ENCODE data around the gene RNASEH2A.

The RNASEH2A gene

DNA sequence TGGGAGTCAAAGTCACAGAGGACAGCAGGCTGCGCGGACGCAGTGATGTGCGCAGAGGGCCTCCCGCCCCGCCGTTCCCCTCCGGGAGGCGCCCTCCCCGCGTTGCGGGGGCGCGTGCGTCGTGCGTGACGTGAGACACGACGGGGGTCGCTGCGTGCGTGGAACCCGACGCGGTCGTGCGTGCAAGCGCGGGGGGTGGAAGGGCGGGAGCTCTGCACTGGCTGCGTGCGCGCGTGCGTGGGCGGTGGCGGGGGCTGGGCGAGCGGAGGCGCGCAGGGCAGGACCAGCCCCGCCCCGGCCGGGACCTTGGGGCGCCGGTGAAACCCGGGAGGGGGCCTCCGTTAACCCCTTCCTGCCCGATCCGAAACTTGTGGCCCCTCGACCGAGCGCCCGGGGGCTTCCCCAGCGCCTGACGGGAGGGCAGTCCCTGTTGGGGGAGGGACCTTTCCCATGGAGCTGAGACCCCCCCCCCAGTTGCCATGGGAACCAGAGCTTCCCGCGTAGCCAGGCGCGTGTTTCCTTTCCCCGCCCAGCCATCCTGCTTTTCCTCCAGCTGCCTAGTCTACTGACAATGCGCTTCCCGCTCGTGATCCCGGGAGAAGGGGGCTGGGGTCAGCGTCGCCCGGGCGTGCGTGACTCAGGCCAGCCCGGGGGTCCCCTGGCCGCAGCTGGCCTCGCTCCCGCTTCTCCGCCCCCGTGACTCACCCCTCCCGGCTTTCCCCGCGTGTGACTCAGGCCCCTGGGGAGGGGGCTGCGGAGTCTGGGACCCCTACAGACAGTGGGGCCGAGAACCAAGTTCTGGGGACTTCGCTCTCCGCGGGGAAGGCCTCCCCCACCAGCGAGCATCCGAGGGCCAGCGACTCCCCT is 23.7 kb upstream of the RNASEH2A start:
- DNase-seq (ENCODE audit: insufficient read length, low spot score) = no peak
- peak; percentile 55 for FAIRE-seq

DNA sequence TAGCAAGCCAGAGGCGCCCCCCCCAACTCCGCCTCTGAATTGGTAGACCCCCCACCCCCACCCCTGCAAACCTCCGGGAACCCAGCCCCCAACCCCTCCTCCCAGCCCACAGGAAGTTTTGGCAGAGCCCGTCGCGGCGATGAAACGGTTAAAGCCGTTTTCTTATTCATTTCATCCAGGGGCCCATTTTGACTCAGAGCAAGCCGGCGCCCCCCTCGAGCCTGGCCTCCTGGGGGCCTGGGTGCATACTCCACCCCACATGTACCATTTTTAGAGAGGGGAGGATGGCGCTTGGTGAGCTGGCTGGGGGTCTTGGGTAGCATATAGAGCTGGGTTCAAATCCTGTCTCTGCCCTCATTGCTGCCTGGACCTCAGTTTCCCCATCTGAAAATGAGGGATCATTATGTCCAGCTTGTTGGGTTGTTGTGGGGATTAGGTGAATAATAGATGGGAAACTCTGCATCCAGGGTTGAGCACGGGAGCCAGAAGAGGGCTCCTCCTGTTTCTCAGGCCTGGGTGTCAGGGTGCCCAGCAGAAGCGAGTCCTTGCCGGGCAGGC is 23.0 kb upstream of the RNASEH2A start:
- FAIRE-seq = no peak
- DNase-seq (ENCODE audit: insufficient read length, low spot score) = no peak

GRCh38 chr19:12783849-12784393 is 22.5 kb upstream of the RNASEH2A start:
- FAIRE-seq = no peak
- no peak for DNase-seq (ENCODE audit: insufficient read length, low spot score)

- FAIRE-seq (peak; percentile 54), DNase-seq (ENCODE audit: insufficient read length, low spot score) (no peak)
Measured at GRCh38 chr19:12784394-12784870, 22.0 kb upstream of the RNASEH2A start.

DNA sequence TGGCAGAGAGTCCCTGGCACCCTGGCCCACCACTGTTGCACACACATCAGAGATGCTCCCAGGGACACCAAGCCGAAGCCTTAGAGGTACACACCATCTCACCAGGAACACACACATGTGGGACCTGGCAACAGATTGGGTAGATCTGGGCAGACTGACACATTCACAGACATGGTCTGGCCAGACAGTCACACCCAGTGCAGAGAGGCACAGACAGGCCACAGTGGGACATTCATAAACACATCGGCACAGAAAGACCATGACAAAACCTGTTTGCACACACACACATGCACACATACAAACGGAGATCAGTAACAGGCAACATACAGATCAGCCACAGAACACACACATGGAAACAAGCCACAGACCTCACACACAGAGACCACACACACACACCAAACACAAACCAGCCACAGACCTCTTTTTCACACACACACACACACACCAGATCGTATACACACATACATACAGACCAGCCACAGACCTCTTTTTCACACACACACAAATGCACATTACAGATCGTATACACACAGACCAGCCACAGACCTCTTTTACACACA is 21.4 kb upstream of the RNASEH2A start:
- DNase-seq (ENCODE audit: insufficient read length, low spot score) = no peak
- no peak for FAIRE-seq

- FAIRE-seq (no peak), DNase-seq (ENCODE audit: insufficient read length, low spot score) (no peak)
Measured at GRCh38 chr19:12785431-12786031, 20.9 kb upstream of the RNASEH2A start.

DNA sequence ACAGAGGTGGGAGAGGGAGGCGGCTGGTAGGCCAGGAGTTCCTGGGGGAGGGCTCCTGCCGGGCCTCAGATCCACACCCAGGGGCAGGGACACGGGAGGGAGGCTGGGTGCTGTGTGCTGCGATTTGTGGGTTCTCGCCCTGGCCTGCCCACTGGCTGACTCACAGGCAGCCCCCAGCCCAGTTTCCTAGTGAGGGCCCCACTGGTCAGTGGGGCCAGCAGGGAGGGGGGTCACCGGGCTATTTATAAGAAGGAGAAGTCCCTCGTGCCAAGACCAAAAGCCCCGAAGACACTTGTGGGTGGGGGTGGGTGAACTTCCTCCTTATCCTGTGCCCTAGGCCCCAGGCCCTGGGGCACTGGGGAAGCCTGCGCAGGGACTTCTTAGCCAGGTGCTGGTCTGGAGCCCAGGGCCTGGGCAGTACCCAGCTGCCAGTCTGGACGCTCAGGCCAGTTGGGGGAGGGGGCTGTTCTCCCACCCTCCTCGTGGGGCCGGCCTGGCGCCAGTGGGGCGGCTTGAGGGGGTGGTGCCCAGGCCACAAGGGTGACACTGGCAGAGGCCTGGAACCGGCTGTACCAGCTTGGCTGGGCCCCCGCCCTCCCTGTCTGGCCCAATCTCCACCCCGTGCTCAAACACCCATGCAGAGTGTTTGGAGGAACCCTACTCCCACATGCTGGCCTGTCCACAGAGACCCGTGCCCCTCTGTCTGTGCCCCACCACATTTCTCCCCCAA is 20.1 kb upstream of the RNASEH2A start:
- FAIRE-seq (no peak), DNase-seq (ENCODE audit: insufficient read length, low spot score) (no peak)

- DNase-seq (ENCODE audit: insufficient read length, low spot score) (no peak), FAIRE-seq (no peak)
Measured at GRCh38 chr19:12786952-12787351, 19.4 kb upstream of the RNASEH2A start.

GRCh38 chr19:12787458-12787857 is 18.9 kb upstream of the RNASEH2A start:
- DNase-seq (ENCODE audit: insufficient read length, low spot score) (no peak), FAIRE-seq (no peak)

GRCh38 chr19:12788042-12788681 is 18.2 kb upstream of the RNASEH2A start:
- FAIRE-seq = no peak
- no peak for DNase-seq (ENCODE audit: insufficient read length, low spot score)

DNA sequence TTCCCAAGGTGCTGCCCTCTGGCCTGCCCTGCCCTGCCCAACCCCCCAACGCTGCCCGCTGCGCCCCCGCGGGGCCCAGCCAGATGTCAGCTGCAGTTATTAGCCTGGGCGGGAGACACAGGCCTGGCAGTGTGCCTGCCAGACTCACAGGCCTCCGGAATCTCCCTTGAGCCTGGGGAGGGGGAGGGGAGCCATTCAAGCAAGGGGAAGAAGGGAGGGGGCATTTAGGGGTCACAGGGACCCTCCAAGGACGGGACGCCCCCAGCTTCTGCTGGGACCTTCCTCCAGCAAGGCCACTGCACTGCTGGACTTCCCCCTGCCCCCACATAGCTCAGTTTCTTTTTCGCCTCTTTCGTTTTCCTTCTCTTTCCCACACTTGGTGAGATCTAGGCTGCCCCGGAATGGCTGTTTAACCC is 17.7 kb upstream of the RNASEH2A start:
- DNase-seq (ENCODE audit: insufficient read length, low spot score) (no peak), FAIRE-seq (peak; percentile 16)

DNA sequence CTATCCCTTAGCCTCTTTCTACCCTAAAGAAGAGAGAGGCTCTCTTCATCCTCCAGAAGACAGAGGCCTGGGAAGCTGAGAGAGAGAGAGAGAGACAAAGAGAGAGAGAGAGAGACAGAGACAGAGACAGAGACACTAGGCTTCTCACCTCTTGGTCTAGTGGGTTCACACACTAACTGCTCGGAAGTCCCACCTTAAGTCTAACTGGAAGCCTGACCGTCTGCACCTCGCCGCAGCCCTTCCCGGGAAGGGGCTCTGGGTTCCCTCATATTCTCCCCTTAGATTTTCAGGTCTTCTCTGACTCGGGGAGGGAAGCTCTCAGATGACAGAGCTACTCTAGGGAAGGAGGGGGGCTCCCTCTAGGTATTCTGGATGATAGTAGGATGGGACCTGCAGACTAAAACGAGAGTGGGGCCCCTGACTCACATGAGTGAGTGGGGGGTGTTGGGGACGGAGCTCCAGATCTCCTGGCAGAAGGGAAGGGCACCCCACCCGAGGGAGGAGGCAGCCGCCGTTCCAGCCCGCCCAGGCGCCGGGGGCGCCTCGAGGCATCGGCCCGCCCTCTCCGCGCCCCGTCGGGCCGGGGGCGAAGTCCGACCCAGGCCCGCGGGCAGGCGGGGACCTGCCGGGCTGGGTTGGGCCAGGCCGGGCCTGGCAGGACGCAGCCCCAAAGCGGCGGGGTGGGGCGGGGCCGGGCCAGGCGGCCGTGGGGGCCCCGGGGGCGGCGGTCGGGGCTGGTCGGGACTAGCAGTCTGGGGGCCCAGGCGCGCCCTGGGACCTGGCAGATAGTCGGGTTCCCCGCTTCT is 17.1 kb upstream of the RNASEH2A start:
- no peak for FAIRE-seq
- no peak for DNase-seq (ENCODE audit: insufficient read length, low spot score)

DNA sequence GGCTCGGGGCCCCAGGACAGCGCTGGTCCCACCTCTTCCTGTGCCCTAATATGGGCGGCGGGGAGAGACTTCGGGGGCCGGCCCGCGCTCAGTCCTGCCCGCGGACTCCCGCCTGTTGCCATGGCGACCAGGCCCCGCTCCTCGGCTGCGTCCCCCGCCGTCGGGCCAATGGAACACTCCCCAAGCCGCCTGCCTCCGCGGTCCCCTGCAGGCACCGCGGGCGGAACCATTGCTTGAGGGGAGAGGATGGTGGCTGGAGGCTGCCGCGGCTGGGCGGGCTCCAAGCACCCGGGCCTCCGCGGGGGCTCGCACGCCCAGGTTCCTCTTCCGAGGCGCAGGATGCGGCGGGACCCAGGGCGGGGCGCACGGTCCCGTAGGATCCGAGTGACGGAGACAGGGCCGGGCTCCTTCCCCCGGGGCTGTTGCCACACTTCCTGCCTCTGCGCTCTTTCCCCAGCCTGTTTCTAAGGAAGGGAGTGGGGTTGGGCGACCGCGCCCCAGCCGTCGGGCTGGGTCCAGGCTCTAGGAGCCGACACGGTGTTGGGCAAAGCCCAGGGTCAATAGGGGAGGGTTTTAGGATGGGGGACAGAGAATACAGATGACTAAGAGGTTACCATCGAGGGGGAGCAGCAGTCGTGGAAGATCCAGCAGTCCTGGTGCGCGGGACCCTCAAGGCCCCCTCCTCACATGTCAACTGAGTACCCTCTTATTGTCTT is 16.3 kb upstream of the RNASEH2A start:
- DNase-seq (ENCODE audit: insufficient read length, low spot score) = peak; percentile 91
- no peak for FAIRE-seq

DNA sequence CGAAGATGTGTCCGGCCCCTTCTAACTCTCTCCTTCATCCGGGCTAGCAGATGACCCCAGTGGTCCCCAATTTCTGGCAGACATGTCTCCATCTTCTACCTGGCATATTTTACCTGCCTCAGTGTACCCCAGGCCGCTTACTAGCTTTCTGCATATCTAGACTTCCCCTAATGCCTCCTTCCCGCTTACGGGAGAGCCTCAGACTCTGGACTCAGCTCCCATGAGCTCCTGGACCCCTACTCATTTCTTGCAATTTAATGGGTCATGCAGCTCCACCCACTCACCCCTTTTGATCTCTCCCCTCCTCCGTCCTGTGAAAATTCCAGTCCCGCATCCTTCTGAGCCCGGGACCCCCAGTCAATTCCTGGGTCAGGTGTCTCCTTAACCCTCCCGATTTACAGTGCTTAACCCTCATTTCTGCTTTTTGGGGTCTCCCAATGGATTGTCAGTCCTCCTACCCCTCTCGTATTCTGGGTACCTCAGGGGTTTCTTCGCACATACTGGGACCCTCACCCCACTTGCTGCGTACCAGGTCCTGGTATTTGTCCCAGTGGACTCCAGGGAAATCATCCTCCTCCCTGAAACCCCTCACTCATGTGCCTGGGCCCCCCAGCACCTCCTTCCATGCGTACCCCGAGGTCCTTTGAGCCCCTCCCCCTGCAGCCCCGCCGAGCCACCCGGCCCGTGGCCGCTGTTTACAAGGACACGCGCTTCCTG is 15.6 kb upstream of the RNASEH2A start:
- DNase-seq (ENCODE audit: insufficient read length, low spot score) (no peak), FAIRE-seq (no peak)

GRCh38 chr19:12791345-12792050 is 14.9 kb upstream of the RNASEH2A start, which contains the start of gene JUNB:
Gene JUNB (plus strand): TSS chr19:12791486. CDS start chr19:12791772, 286 bp downstream.
- peak; percentile 92 for FAIRE-seq
- DNase-seq (ENCODE audit: insufficient read length, low spot score) = peak; percentile 88

- peak; percentile 46 for FAIRE-seq
- DNase-seq (ENCODE audit: insufficient read length, low spot score) = no peak
Measured at GRCh38 chr19:12792051-12792852, 14.1 kb upstream of the RNASEH2A start.

Measured in HTR-8/SVneo (cell line).